ENCODE results near the gene FYN. TPM values are rescaled to one million over a fixed set of nuclear protein-coding genes. Genes with fewer than 3 reads are reported as not detected.
"Not testable (repeated sequence)": the region's sequence is repeated elsewhere in the genome, so short reads cannot be mapped to it uniquely, and the experiment has no call there.

FYN gene
- total RNA-seq, 2 donors from 2014 or later, result 287 to 304 TPM

GRCh38 chr6:111646942-111647341, 226.3 kb downstream of the FYN start:
- no peak overlapping the region for H3K27ac Mint-ChIP-seq
- no peaks in the 10 kb centered on the region for H3K9me3 Mint-ChIP-seq
- ATAC-seq (no peak), DNase-seq (ENCODE audit: low spot score in 2 of 2) (no peak)
- H3K36me3 Mint-ChIP-seq, result peaks cover 0 to 2% of the 10 kb centered on the region in 2 donors

DNA sequence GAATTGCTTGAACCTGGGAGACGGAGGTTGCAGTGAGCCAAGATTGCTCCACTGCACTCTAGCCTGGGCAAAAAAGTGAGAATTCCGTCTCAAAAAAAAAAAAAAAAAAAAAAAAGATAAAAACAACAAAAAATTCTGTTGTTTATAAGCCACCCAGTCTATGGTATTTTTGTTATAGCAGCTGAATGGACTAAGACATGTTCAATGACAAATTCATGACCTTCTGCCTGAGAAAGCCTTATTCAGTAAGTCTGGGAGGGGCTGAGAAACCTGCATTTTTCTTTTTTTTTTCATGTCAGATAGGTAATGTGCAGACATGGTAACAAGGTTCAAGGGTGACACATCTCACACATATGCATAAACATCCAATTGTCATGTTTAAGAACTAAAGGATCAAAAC, 227.2 kb downstream of the FYN start:
- H3K36me3 Mint-ChIP-seq, result no peaks in the 10 kb centered on the region
- DNase-seq (ENCODE audit: low spot score in 2 of 2) (no peak), ATAC-seq (no peak)
- H3K27ac Mint-ChIP-seq, result no peak overlapping the region
- no peaks in the 10 kb centered on the region for H3K9me3 Mint-ChIP-seq

DNA sequence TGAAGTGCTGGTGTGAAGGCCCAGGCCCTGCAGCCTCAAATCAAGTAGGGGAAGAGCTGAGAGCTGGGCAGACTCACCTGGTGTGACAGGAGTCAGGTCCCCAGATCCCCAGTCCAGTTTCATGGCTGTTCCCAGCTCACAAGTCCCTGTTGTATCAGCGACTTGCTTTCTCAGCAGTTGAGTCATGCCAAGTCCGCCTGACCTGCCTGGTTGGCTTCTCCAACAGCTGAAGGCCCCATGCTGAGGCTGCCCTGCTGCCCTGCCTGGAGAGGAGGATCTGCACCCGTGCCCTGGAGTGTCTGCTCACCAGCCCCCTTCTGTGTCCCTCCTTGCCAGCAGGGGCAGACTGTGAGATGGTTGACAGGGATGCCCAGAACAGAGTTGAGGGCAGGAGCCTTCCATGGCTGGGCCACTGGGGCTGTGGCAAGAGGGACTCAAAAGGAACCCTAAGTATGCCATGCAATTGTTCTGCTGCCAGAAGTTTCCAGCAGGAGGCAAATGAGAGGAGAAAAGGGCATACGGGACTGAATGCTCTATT, 228.3 kb downstream of the FYN start:
- H3K27ac Mint-ChIP-seq, result peak overlapping the region in 1 of 2 donors; percentile 73

DNA sequence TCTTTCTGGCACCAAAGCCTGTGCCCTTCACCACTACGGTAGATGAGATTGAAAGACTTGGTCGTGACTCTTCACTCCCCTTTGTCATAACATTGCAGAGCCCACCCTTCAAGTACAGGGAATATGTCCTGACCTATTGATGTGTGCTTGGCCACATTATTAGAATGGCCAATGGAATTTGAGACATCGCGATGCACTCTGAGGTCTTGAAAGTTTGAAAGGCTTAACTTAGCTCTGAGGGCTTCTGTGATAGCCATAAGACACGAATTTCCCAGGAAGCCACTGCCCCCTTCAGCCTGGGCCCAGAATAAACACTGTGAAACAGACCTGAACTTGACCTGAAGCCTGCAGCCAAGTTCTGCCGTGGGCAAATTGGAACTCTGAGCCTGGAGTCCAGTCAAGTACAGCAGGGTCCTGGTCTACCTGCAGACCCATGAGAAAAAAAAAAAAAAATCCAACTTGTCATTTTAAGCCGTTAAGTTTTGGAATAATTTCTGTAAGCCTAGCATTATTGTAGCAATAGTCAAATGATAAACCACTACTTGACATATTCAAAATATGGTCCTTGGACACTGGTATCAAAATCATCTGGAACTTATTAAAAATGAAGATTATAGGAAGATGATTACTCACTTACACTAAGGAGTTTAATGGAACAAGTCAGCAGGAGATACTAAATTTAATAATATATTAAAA, 230.6 kb downstream of the FYN start:
- Mint-ChIP-seq H3K27ac (no peak overlapping the region), H3K9me3 (no peaks in the 10 kb centered on the region), H3K36me3 (peaks cover 0 to 5% of the 10 kb centered on the region in 2 donors)
- DNase-seq (ENCODE audit: low spot score in 2 of 2) (peak in 1 of 2 donors; percentile 43), ATAC-seq (peak; percentile 64 to 74)

More for the DNA sequence above, 228.3 kb downstream of the FYN start:
- DNase-seq (ENCODE audit: low spot score in 2 of 2) (no peak), ATAC-seq (no peak)
- H3K36me3 Mint-ChIP-seq, result no peaks in the 10 kb centered on the region
- H3K9me3 Mint-ChIP-seq, result no peaks in the 10 kb centered on the region

GRCh38 chr6:111639266-111639665, 234.0 kb downstream of the FYN start:
- H3K9me3 Mint-ChIP-seq, result no peaks in the 10 kb centered on the region
- no peak overlapping the region for H3K27ac Mint-ChIP-seq
- DNase-seq (ENCODE audit: low spot score in 2 of 2) (no peak), ATAC-seq (no peak)
- H3K36me3 Mint-ChIP-seq, result peaks cover 0 to 5% of the 10 kb centered on the region in 2 donors

GRCh38 chr6:111634981-111635380, 238.3 kb downstream of the FYN start:
- H3K36me3 Mint-ChIP-seq; H3K27ac Mint-ChIP-seq; H3K9me3 Mint-ChIP-seq; ATAC-seq; DNase-seq (ENCODE audit: low spot score in 2 of 2): not testable (repeated sequence)

GRCh38 chr6:111633822-111634221, 239.4 kb downstream of the FYN start:
- ATAC-seq, result no peak
- no peak for DNase-seq (ENCODE audit: low spot score in 2 of 2)
- no peak overlapping the region for H3K27ac Mint-ChIP-seq
- H3K36me3 Mint-ChIP-seq, result peaks cover 0 to 9% of the 10 kb centered on the region in 2 donors
- peaks cover 5% of the 10 kb centered on the region in 2 donors for H3K9me3 Mint-ChIP-seq

GRCh38 chr6:111632468-111633247, 240.6 kb downstream of the FYN start:
- peak overlapping the region in 1 of 2 donors; percentile 28 for H3K27ac Mint-ChIP-seq
- DNase-seq (ENCODE audit: low spot score in 2 of 2) (no peak), ATAC-seq (no peak)
- H3K9me3 Mint-ChIP-seq, result peaks cover 5% of the 10 kb centered on the region in 2 donors
- H3K36me3 Mint-ChIP-seq, result peaks cover 0 to 9% of the 10 kb centered on the region in 2 donors

- no peak overlapping the region for H3K27ac Mint-ChIP-seq
- DNase-seq (ENCODE audit: low spot score in 2 of 2) (no peak), ATAC-seq (no peak)
- peaks cover 5% of the 10 kb centered on the region in 2 donors for H3K9me3 Mint-ChIP-seq
- peaks cover 0 to 9% of the 10 kb centered on the region in 2 donors for H3K36me3 Mint-ChIP-seq
Measured at GRCh38 chr6:111631903-111632460, 241.3 kb downstream of the FYN start.

DNA sequence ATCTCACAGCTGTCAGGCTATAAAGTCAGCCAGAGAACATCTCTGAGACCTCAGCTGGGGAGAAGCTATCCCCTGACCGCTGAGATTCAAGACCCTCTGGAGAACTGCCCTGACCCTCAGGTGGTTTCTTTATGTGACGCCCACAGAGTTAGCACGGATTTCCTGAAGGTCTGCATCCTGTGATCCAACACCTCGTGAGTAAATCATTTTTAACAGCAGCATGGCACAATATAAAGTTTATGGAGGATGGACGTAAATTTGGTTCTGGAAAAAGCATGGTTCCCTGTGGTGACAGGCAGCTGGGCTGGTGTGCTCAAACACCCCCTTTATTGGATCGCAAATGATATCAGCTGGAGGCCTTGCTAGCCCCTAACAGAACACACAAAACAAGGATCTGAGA, 242.2 kb downstream of the FYN start:
- H3K36me3 Mint-ChIP-seq, result peaks cover 0 to 9% of the 10 kb centered on the region in 2 donors
- DNase-seq (ENCODE audit: low spot score in 2 of 2), result no peak
- no peak for ATAC-seq
- H3K9me3 Mint-ChIP-seq, result peaks cover 5% of the 10 kb centered on the region in 2 donors
- H3K27ac Mint-ChIP-seq, result no peak overlapping the region

- Mint-ChIP-seq H3K9me3 (peaks cover 5% of the 10 kb centered on the region in 2 donors), H3K27ac (no peak overlapping the region), H3K36me3 (peaks cover 0 to 9% of the 10 kb centered on the region in 2 donors)
- DNase-seq (ENCODE audit: low spot score in 2 of 2), result no peak
- no peak for ATAC-seq
Measured at GRCh38 chr6:111628142-111628850, 245.0 kb downstream of the FYN start.

- H3K27ac Mint-ChIP-seq, result no peak overlapping the region
- DNase-seq (ENCODE audit: low spot score in 2 of 2) (no peak), ATAC-seq (no peak)
- peaks cover 5% of the 10 kb centered on the region in 2 donors for H3K9me3 Mint-ChIP-seq
- peaks cover 0 to 9% of the 10 kb centered on the region in 2 donors for H3K36me3 Mint-ChIP-seq
Measured at GRCh38 chr6:111626441-111626840, 246.8 kb downstream of the FYN start.

DNA sequence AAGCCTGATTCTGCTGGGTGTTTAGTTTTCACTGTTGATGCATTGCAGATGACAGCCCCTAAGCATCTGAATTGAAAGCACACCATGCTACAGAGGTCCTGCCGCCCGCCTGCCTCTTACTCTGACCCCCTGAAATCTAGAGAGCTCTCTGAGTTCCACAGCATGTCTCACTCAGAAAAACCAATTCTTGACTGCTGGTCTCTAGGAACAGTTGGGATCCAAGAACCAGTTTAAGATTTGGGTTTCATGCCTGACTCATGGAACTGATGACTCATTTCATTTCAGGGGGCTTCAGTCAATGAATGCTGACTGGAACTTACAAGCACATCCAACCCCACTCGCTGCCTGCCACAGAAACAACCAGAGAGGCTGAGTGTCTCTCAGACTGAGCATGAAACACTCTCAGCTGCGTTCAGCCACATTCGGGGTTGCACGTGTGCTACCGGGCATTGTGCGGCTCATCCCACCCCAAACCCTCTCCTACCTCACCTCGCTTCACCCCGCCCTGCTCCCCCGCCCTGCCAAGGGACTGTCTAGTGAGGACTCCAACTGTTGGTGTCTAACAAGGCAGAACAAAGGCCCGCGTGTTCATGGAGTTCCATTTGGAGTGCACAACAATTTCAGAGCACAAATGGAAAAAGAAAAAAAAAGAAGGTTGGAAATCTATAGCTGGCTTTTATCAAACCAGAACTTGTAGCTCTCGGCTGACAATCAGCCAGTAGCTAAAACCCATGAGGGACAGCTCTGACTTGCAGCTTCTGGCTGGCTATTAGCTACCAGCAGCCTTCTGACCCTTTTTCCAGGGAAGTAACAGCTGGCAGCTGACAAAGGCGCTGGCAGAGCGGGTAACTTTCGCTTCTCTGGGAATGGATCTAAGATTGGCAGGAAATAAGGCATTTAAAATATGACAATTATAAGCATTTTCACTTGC, 247.5 kb downstream of the FYN start:
- DNase-seq (ENCODE audit: low spot score in 2 of 2) (no peak), ATAC-seq (peak in 1 of 2 donors; percentile 44)
- Mint-ChIP-seq H3K9me3 (peaks cover 5% of the 10 kb centered on the region in 2 donors), H3K36me3 (peaks cover 0 to 9% of the 10 kb centered on the region in 2 donors), H3K27ac (no peak overlapping the region)

DNA sequence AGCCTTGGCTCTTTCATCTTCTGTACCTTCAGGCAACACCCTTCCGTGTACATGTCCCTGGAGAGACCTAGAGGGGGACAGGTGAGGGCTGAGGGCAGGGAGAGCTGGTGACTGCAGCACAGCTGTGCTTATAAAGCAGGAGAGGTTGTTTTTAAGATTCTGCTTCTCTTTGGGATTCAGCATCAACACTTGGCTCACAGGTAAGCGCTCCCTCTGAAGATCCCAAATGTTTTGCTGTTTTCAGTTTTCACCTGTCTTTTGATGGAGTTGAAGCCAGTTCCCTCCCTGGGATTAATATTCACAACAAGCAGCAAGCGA, 248.2 kb downstream of the FYN start:
- H3K36me3 Mint-ChIP-seq, result peaks cover 0 to 9% of the 10 kb centered on the region in 2 donors
- no peak overlapping the region for H3K27ac Mint-ChIP-seq
- H3K9me3 Mint-ChIP-seq, result peaks cover 5% of the 10 kb centered on the region in 2 donors
- ATAC-seq (no peak), DNase-seq (ENCODE audit: low spot score in 2 of 2) (no peak)

GRCh38 chr6:111624401-111625098, 248.7 kb downstream of the FYN start:
- H3K27ac Mint-ChIP-seq, result no peak overlapping the region
- no peak for ATAC-seq
- DNase-seq (ENCODE audit: low spot score in 2 of 2), result no peak
- H3K36me3 Mint-ChIP-seq, result peaks cover 0 to 8% of the 10 kb centered on the region in 2 donors
- peaks cover 3% of the 10 kb centered on the region in 2 donors for H3K9me3 Mint-ChIP-seq

Data from activated naive CD4-positive, alpha-beta T cell treated with anti-CD3 and anti-CD28 coated beads, Interleukin-2, amount 50 U/mL, for 72 hours (primary cell).